GM23338 (cell line): ENCODE data around the gene C19orf25. TPM values are rescaled to one million over a fixed set of nuclear protein-coding genes. Genes with fewer than 3 reads are reported as not detected.
A peak's percentile ranks its signal among the peaks of the same experiment; 100 is the strongest.

ENCODE experiments used
- ATAC-seq: fragments of 200-7000 bp; cut with Tn5 transposase; 3 replicates; pipeline ENCODE4 v1.9.1; 2020
- DNase-seq: peaks from one replicate; pipeline ENCODE4 v3.0.0-alpha.2; 2015; ENCODE audit warnings: low spot score
- H2AFZ ChIP-seq: fragments of 200-600 bp; sonication (generic); 2 replicates; pipeline ENCODE4 v1.8.0; 2016; ENCODE audit warnings: antibody characterized with exemption, mild to moderate bottlenecking, moderate library complexity
- H3F3A ChIP-seq: fragments of 200-600 bp; sonication (generic); replicated peaks from 2 replicates; pipeline ENCODE4 v1.8.0; 2017; ENCODE audit warnings: antibody characterized with exemption, mixed run types, low read depth
- H3K27ac ChIP-seq: fragments of 200-600 bp; sonication (generic); 2 replicates; pipeline ENCODE4 v1.6.1; 2016; ENCODE audit warnings: low read depth
- H3K27me3 ChIP-seq: fragments of 200-600 bp; sonication (generic); 2 replicates; pipeline ENCODE4 v1.8.0; 2016; ENCODE audit warnings: mild to moderate bottlenecking, mixed run types, moderate library complexity; ENCODE audit not compliant: insufficient read depth
- H3K36me3 ChIP-seq: fragments of 200-600 bp; sonication (generic); 2 replicates; pipeline ENCODE4 v1.8.0; 2016; ENCODE audit warnings: mild to moderate bottlenecking; ENCODE audit not compliant: insufficient read depth
- H3K4me1 ChIP-seq: fragments of 200-600 bp; sonication (generic); 2 replicates; pipeline ENCODE4 v1.8.0; 2016; ENCODE audit warnings: mild to moderate bottlenecking, moderate library complexity; ENCODE audit not compliant: insufficient read depth
- H3K4me2 ChIP-seq: fragments of 200-600 bp; sonication (generic); 2 replicates; pipeline ENCODE4 v1.7.1; 2017; ENCODE audit warnings: mixed run types
- H3K4me3 ChIP-seq: fragments of 200-600 bp; sonication (generic); 2 replicates; pipeline ENCODE4 v1.6.1; 2016; ENCODE audit warnings: mixed run types
- H3K79me2 ChIP-seq: fragments of 200-600 bp; sonication (generic); replicated peaks from 2 replicates; pipeline ENCODE4 v1.8.0; 2017; ENCODE audit warnings: mild to moderate bottlenecking; ENCODE audit not compliant: insufficient read depth
- H3K9me2 ChIP-seq: fragments of 200-600 bp; sonication (generic); 2 replicates; pipeline ENCODE4 v1.8.0; 2017; ENCODE audit not compliant: insufficient read depth
- H4K20me1 ChIP-seq: fragments of 200-600 bp; sonication (generic); replicated peaks from 2 replicates; pipeline ENCODE4 v1.8.0; 2017; ENCODE audit warnings: mild to moderate bottlenecking; ENCODE audit not compliant: insufficient read depth
- H3K27ac Mint-ChIP-seq: 2 replicates; pipeline ENCODE4 v1.8.0; 2020; ENCODE audit warnings: inconsistent platforms, mild to moderate bottlenecking, moderate library complexity, mixed read lengths
- H3K27me3 Mint-ChIP-seq: 3 replicates; pipeline ENCODE4 v1.8.0; 2022; ENCODE audit warnings: low read depth, mild to moderate bottlenecking, moderate library complexity, mixed read lengths, inconsistent platforms; ENCODE audit not compliant: insufficient read depth, poor library complexity
- H3K36me3 Mint-ChIP-seq: 3 replicates; pipeline ENCODE4 v1.8.0; 2021; ENCODE audit warnings: low read depth, mild to moderate bottlenecking, inconsistent platforms, moderate library complexity, mixed read lengths
- H3K4me1 Mint-ChIP-seq: 3 replicates; pipeline ENCODE4 v1.8.0; 2020; ENCODE audit warnings: mild to moderate bottlenecking, inconsistent platforms, mixed read lengths
- H3K4me3 Mint-ChIP-seq: 3 replicates; pipeline ENCODE4 v1.8.0; 2021; ENCODE audit warnings: moderate library complexity, mild to moderate bottlenecking, inconsistent platforms, mixed read lengths
- H3K9me3 Mint-ChIP-seq: 3 replicates; pipeline ENCODE4 v1.8.0; 2020; ENCODE audit warnings: moderate library complexity, mild to moderate bottlenecking, inconsistent platforms, mixed read lengths
- ETS1 ChIP-seq: IDR thresholded peaks from 2 replicates; pipeline ENCODE4 v1.6.1; 2016; ENCODE audit warnings: antibody characterized with exemption
- EZH2 ChIP-seq: fragments of 200-600 bp; sonication (generic); IDR thresholded peaks from one replicate; pipeline ENCODE4 v1.8.0; 2017; ENCODE audit warnings: antibody characterized with exemption, mild to moderate bottlenecking, low read depth; ENCODE audit not compliant: unreplicated experiment
- POLR2AphosphoS5 ChIP-seq: IDR thresholded peaks from 2 replicates; pipeline ENCODE4 v1.6.1; 2016; ENCODE audit warnings: antibody characterized with exemption, low read depth
- ZNF114 ChIP-seq: fragments of 250-450 bp; sonication (Bioruptor Pico); IDR thresholded peaks from 2 replicates; pipeline ENCODE4 v1.5.0; 2020; ENCODE audit warnings: mild to moderate bottlenecking, moderate library complexity
- polyA plus RNA-seq: library from polyadenylated mRNA; unstranded; fragments of >200 nt; fragmentation: Nextera tagmentation; extraction: Ambion mirVana; gene quantifications from 2 replicates; pipeline ENCODE4 v1.2.1, GENCODE V29; 2016
- total RNA-seq: library from RNA; depleted of rRNA; stranded (reverse); fragments of >200 nt; shearing (Covaris generic); gene quantifications from 2 replicates; pipeline ENCODE4 v1.2.3, GENCODE V29; 2014
- TF ChIP-seq, protein P1 (sequence below): fragments of 250-450 bp; sonication (Bioruptor Pico); IDR thresholded peaks from 2 replicates; pipeline ENCODE4 v1.5.0; 2020; ENCODE audit warnings: mild to moderate bottlenecking, moderate library complexity

C19orf25 gene
- total and polyA plus RNA-seq, 2 experiments from 2014 or later = 43.5 to 61.1 TPM

GRCh38 chr19:1453525-1454364 lies 25.3 kb downstream of the C19orf25 start (continued):
- no peak for TF ChIP-seq ETS1
- TF ChIP-seq POLR2AphosphoS5 = no peak; the same call in 1 of the 2 replicates

DNA sequence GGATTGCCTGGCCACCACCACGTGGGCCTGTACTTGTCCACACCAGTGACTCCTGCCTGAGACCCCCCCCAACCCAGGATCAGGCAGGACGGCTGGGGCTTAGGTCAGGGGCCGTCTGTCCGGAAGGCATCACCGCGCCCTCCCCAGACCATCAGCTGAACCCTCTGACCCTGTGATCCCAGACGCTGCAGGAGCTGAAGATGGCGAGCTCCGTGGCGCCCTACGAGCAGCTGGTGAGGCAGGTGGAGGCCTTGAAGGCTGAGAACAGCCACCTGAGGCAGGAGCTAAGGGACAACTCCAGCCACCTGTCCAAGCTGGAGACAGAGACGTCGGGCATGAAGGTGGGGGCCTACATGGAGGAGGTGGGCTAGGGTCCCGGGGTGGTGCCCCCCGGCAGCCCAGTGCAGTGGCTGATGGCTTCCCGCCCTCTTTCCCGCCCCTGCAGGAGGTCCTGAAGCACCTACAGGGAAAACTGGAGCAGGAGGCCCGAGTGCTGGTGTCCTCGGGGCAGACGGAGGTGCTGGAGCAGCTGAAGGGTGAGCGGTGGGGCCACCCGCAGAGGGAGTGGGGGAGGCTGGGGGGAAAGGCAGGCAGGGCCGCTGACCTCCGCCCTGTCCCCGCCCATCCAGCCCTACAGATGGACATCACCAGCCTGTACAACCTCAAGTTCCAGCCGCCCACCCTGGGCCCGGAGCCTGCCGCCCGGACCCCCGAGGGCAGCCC lies 26.1 kb downstream of the C19orf25 start:
- H3K27me3 Mint-ChIP-seq = peaks cover 48% of the 10 kb centered on the region
- no peak for ATAC-seq
- peaks cover 23% of the 10 kb centered on the region; the same call in 1 of the 2 replicates for H3K4me1 ChIP-seq
- peaks cover 4% of the 10 kb centered on the region for H3K36me3 Mint-ChIP-seq
- peak; percentile 1 for DNase-seq
- 0 out of 2 replicates have a peak, but pooled peaks cover 3% of the 10 kb centered on the region for H3K79me2 ChIP-seq
- no peaks in the 10 kb centered on the region; the same call in 2 of the 3 replicates for H3K9me3 Mint-ChIP-seq
- H3K4me2 ChIP-seq = no peak overlapping the region
- H3K27ac ChIP-seq = no peak overlapping the region
- H3K4me1 Mint-ChIP-seq = peaks cover 36% of the 10 kb centered on the region
- H3K4me3 Mint-ChIP-seq = no peak overlapping the region
- H3K27me3 ChIP-seq = peaks cover 26% of the 10 kb centered on the region
- no peak overlapping the region for H3K27ac Mint-ChIP-seq
- H3K36me3 ChIP-seq = no peaks in the 10 kb centered on the region
- H3K4me3 ChIP-seq = no peak overlapping the region
- TF ChIP-seq ETS1 = no peak
- TF ChIP-seq EZH2 = no peak
- TF ChIP-seq ZNF114 (CRISPR knock-in tag) = no peak
- H2AFZ ChIP-seq = no peak overlapping the region
- no peaks in the 10 kb centered on the region for H4K20me1 ChIP-seq
- H3F3A ChIP-seq = peaks cover 22% of the 10 kb centered on the region
- no peaks in the 10 kb centered on the region for H3K9me2 ChIP-seq

- DNase-seq = peak; percentile 79
- H3K36me3 Mint-ChIP-seq = peaks cover under 1% of the 10 kb centered on the region; the same call in 1 of the 3 replicates
- no peaks in the 10 kb centered on the region for H3K9me2 ChIP-seq
- H3K27me3 ChIP-seq = peaks cover 34% of the 10 kb centered on the region
- H3K79me2 ChIP-seq = 0 out of 2 replicates have a peak, but pooled peaks cover 3% of the 10 kb centered on the region
- no peak overlapping the region for H3K27ac Mint-ChIP-seq
- no peaks in the 10 kb centered on the region for H4K20me1 ChIP-seq
- no peak overlapping the region for H3K27ac ChIP-seq
- no peak overlapping the region; the same call in 1 of the 2 replicates for H3K4me3 ChIP-seq
- no peaks in the 10 kb centered on the region for H3K36me3 ChIP-seq
- no peaks in the 10 kb centered on the region; the same call in 2 of the 3 replicates for H3K9me3 Mint-ChIP-seq
- H3K27me3 Mint-ChIP-seq = peaks cover 54% of the 10 kb centered on the region
- no peak overlapping the region for H2AFZ ChIP-seq
- H3K4me2 ChIP-seq = no peak overlapping the region
- peaks cover 23% of the 10 kb centered on the region; the same call in 1 of the 2 replicates for H3K4me1 ChIP-seq
- no peak overlapping the region; the same call in 1 of the 3 replicates for H3K4me3 Mint-ChIP-seq
- ATAC-seq = peak; percentile 3; the same call in 2 of the 3 replicates
- peaks cover 37% of the 10 kb centered on the region for H3K4me1 Mint-ChIP-seq
- peaks cover 21% of the 10 kb centered on the region for H3F3A ChIP-seq
- TF ChIP-seq, protein P1, sequence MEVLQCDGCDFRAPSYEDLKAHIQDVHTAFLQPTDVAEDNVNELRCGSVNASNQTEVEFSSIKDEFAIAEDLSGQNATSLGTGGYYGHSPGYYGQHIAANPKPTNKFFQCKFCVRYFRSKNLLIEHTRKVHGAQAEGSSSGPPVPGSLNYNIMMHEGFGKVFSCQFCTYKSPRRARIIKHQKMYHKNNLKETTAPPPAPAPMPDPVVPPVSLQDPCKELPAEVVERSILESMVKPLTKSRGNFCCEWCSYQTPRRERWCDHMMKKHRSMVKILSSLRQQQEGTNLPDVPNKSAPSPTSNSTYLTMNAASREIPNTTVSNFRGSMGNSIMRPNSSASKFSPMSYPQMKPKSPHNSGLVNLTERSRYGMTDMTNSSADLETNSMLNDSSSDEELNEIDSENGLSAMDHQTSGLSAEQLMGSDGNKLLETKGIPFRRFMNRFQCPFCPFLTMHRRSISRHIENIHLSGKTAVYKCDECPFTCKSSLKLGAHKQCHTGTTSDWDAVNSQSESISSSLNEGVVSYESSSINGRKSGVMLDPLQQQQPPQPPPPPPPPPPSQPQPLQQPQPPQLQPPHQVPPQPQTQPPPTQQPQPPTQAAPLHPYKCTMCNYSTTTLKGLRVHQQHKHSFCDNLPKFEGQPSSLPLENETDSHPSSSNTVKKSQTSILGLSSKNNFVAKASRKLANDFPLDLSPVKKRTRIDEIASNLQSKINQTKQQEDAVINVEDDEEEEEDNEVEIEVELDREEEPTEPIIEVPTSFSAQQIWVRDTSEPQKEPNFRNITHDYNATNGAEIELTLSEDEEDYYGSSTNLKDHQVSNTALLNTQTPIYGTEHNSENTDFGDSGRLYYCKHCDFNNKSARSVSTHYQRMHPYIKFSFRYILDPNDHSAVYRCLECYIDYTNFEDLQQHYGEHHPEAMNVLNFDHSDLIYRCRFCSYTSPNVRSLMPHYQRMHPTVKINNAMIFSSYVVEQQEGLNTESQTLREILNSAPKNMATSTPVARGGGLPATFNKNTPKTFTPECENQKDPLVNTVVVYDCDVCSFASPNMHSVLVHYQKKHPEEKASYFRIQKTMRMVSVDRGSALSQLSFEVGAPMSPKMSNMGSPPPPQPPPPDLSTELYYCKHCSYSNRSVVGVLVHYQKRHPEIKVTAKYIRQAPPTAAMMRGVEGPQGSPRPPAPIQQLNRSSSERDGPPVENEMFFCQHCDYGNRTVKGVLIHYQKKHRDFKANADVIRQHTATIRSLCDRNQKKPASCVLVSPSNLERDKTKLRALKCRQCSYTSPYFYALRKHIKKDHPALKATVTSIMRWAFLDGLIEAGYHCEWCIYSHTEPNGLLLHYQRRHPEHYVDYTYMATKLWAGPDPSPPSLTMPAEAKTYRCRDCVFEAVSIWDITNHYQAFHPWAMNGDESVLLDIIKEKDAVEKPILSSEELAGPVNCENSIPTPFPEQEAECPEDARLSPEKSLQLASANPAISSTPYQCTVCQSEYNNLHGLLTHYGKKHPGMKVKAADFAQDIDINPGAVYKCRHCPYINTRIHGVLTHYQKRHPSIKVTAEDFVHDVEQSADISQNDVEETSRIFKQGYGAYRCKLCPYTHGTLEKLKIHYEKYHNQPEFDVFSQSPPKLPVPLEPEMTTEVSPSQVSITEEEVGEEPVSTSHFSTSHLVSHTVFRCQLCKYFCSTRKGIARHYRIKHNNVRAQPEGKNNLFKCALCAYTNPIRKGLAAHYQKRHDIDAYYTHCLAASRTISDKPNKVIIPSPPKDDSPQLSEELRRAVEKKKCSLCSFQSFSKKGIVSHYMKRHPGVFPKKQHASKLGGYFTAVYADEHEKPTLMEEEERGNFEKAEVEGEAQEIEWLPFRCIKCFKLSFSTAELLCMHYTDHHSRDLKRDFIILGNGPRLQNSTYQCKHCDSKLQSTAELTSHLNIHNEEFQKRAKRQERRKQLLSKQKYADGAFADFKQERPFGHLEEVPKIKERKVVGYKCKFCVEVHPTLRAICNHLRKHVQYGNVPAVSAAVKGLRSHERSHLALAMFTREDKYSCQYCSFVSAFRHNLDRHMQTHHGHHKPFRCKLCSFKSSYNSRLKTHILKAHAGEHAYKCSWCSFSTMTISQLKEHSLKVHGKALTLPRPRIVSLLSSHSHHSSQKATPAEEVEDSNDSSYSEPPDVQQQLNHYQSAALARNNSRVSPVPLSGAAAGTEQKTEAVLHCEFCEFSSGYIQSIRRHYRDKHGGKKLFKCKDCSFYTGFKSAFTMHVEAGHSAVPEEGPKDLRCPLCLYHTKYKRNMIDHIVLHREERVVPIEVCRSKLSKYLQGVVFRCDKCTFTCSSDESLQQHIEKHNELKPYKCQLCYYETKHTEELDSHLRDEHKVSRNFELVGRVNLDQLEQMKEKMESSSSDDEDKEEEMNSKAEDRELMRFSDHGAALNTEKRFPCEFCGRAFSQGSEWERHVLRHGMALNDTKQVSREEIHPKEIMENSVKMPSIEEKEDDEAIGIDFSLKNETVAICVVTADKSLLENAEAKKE (CRISPR knock-in tag) = no peak
These were observed 26.9 kb downstream of the C19orf25 start for GRCh38 chr19:1451916-1452801.
